Mesendoderm (in vitro differentiated cells): ENCODE data around the gene FGGY.
"Not testable (repeated sequence)": the region's sequence is repeated elsewhere in the genome, so short reads cannot be mapped to it uniquely, and the experiment has no call there.

Experiments
- DNase-seq: peaks from one replicate; pipeline ENCODE4 v3.0.0; 2013
- H2AK5ac ChIP-seq: 2 replicates; pipeline ENCODE4 v1.6.1; 2013; ENCODE audit warnings: low read length, inconsistent platforms
- H2BK120ac ChIP-seq: 2 replicates; pipeline ENCODE4 v1.6.1; 2013; ENCODE audit warnings: low read depth, mild to moderate bottlenecking, low read length, moderate library complexity, mixed read lengths
- H2BK15ac ChIP-seq: replicated peaks from 2 replicates; pipeline ENCODE4 v1.6.1; 2013; ENCODE audit warnings: low read depth, mild to moderate bottlenecking, moderate library complexity
- H2BK5ac ChIP-seq: 2 replicates; pipeline ENCODE4 v1.6.1; 2013; ENCODE audit warnings: low read length, inconsistent platforms
- H3K18ac ChIP-seq: 2 replicates; pipeline ENCODE4 v1.6.1; 2013; ENCODE audit warnings: mild to moderate bottlenecking, low read length, mixed read lengths
- H3K23ac ChIP-seq: one replicate; pipeline ENCODE4 v1.6.1; 2013; ENCODE audit warnings: low read length
- H3K27ac ChIP-seq: 2 replicates; pipeline ENCODE4 v1.5.1; 2013; ENCODE audit warnings: low read depth, mild to moderate bottlenecking, inconsistent platforms, low read length, moderate library complexity
- H3K27me3 ChIP-seq: 2 replicates; pipeline ENCODE4 v1.6.1; 2013; ENCODE audit warnings: low read length, control low read depth, mild to moderate bottlenecking, inconsistent platforms; ENCODE audit not compliant: insufficient read depth, poor library complexity
- H3K36me3 ChIP-seq: 2 replicates; pipeline ENCODE4 v1.6.1; 2013; ENCODE audit warnings: low read length, inconsistent platforms; ENCODE audit not compliant: control insufficient read depth, insufficient read depth
- H3K4ac ChIP-seq: one replicate; pipeline ENCODE4 v1.6.1; 2013; ENCODE audit warnings: low read depth, mild to moderate bottlenecking, low read length, moderate library complexity
- H3K4me1 ChIP-seq: 2 replicates; pipeline ENCODE4 v1.6.1; 2013; ENCODE audit warnings: low read depth, low read length, inconsistent platforms; ENCODE audit not compliant: control insufficient read depth
- H3K4me2 ChIP-seq: 2 replicates; pipeline ENCODE4 v1.6.1; 2013; ENCODE audit warnings: low read length
- H3K4me3 ChIP-seq: 2 replicates; pipeline ENCODE4 v1.5.1; 2013; ENCODE audit warnings: mild to moderate bottlenecking, low read length
- H3K56ac ChIP-seq: one replicate; pipeline ENCODE4 v1.6.1; 2013; ENCODE audit warnings: low read length
- H3K79me1 ChIP-seq: 2 replicates; pipeline ENCODE4 v1.6.1; 2013; ENCODE audit warnings: low read length, inconsistent platforms
- H3K79me2 ChIP-seq: 2 replicates; pipeline ENCODE4 v1.6.1; 2013; ENCODE audit warnings: mild to moderate bottlenecking, low read length; ENCODE audit not compliant: control insufficient read depth, insufficient read depth
- H3K9ac ChIP-seq: 2 replicates; pipeline ENCODE4 v1.6.1; 2013; ENCODE audit warnings: low read length, inconsistent platforms
- H4K5ac ChIP-seq: one replicate; pipeline ENCODE4 v1.6.1; 2013; ENCODE audit warnings: low read length
- H4K8ac ChIP-seq: one replicate; pipeline ENCODE4 v1.6.1; 2013; ENCODE audit warnings: low read depth, mild to moderate bottlenecking, control low read depth, low read length, moderate library complexity
- WGBS: extraction: QIAGEN DNeasy Blood & Tissue Kit; methylation state at CpG from one replicate; pipeline ENCODE4 v1.1.7; 2013; ENCODE audit warnings: low lambda C conversion rate, missing lambda C conversion rate; ENCODE audit not compliant: insufficient coverage; ENCODE audit errors: extremely low coverage; 5-methylcytosine and 5-hydroxymethylcytosine counted together

FGGY gene

DNA sequence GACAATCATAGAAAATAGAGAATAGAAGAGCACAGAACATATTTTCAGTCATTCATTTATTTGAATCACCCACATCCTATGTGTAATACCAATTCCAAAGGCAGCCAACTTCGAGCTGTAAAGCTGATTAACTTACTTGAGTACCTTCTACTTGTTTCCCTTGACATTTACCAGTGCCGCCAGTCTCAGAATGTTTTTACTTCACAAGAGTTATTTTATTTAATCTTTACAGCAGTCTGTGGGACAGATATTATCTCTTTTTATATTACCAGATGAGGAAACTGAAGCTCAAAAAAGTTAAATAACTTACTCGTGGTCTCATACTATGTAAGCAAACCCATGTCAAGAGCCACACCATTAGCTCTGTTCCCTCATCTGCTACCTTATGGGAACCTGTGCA, 56.6 kb downstream of the FGGY start:
- no peak overlapping the region for H2BK120ac ChIP-seq
- H3K4me1 ChIP-seq, result no peaks in the 10 kb centered on the region
- H4K8ac ChIP-seq, result no peak overlapping the region
- no peak for DNase-seq
- H3K56ac ChIP-seq, result no peak overlapping the region
- no peak overlapping the region for H3K4ac ChIP-seq
- no peak overlapping the region for H2BK15ac ChIP-seq
- no peak overlapping the region for H3K9ac ChIP-seq
- no peaks in the 10 kb centered on the region for H3K79me2 ChIP-seq
- H3K4me3 ChIP-seq, result no peak overlapping the region
- no peak overlapping the region for H2BK5ac ChIP-seq
- no peaks in the 10 kb centered on the region for H3K36me3 ChIP-seq
- H3K18ac ChIP-seq, result no peak overlapping the region
- no peak overlapping the region for H4K5ac ChIP-seq
- no peak overlapping the region for H3K27ac ChIP-seq
- no peak overlapping the region for H3K4me2 ChIP-seq
- no peak overlapping the region for H3K23ac ChIP-seq
- no peaks in the 10 kb centered on the region for H3K79me1 ChIP-seq
- H3K27me3 ChIP-seq, result no peaks in the 10 kb centered on the region
- H2AK5ac ChIP-seq, result no peak overlapping the region
- WGBS, result no CpG with 5 or more reads among the region's 3 CpGs

DNA sequence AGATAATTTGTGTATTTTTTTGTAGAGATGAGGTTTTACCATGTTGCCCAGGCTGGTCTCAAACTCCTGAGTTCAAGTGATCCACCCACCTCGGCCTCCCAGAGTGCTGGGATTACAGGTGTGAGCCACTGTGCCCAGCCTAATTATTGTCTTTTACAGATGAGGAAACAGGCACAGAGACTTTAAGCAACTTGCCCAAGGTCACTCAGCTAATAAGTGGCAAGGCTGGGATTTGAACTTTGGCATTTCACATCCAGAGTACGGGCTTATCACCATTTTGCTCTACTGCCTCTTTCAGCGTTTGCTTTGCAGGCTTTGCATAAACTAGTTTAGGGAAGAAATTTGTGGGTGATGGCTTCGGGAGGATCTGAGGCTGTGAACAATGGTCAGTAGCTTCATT, 57.3 kb downstream of the FGGY start:
- not testable (repeated sequence) for H3K4me3 ChIP-seq, H3K27ac ChIP-seq, H3K9ac ChIP-seq, H3K23ac ChIP-seq, DNase-seq, H3K27me3 ChIP-seq, H2AK5ac ChIP-seq, H2BK5ac ChIP-seq, H3K56ac ChIP-seq, H3K4me1 ChIP-seq, H3K18ac ChIP-seq, H3K79me1 ChIP-seq, H3K36me3 ChIP-seq, H3K79me2 ChIP-seq, H2BK15ac ChIP-seq, H2BK120ac ChIP-seq, H4K8ac ChIP-seq, H3K4ac ChIP-seq, H3K4me2 ChIP-seq, H4K5ac ChIP-seq
- no CpG with 5 or more reads among the region's 4 CpGs for WGBS

DNA sequence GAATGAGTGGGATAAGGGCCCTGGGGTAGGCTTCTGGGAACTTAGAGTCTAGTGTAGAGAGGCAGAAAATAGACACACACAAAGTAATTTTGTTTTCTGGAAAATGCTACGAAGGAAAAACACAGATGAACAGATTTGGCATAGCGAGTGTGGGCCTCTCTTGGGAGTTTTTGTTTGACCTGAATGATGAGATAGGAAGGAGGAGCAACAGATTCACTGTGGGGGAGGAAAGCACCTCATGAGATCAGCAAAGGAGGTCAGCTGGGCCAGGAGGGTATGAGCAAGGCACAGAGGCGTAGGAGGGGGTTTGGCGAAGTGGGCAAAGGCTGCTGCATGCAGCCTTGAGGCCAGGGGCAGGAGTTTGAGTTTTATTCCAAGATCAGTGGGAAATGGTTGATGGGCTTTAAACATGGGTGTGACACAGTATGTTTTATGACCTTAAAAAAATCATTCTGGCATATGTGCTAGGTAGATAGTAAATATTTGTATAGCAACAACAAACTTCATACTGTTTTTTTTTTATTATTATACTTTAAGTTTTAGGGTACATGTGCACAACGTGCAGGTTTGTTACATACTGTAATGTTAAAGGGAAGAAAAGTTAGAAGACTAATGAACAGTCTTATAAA, 57.9 kb downstream of the FGGY start:
- no peaks in the 10 kb centered on the region for H3K27me3 ChIP-seq

DNA sequence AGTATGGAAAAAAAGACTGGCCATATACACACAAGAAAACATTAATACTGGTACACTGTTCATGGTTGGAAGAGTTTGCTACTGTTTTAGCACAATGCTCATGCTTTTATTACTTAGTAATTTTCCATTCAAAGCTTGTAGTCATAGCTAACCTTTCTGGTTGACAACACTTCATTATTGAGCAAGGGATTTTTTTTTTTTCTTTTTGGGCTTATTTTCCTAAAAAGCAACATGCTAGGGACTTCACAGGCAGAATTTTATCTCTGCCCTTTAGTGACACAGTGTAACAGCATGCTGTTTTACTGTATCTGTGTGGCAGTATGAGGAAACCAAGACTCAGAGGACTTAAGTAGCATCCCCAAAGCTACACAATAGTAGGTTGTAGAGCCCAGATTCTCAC, 58.5 kb downstream of the FGGY start:
- H3K27ac ChIP-seq, result no peak overlapping the region
- H3K9ac ChIP-seq, result no peak overlapping the region

More for the DNA sequence above, 57.9 kb downstream of the FGGY start:
- Histone ChIP-seq H4K5ac (no peak overlapping the region), H2BK5ac (no peak overlapping the region), H2BK15ac (no peak overlapping the region), H3K4me2 (no peak overlapping the region), H2AK5ac (no peak overlapping the region), H3K9ac (no peak overlapping the region), H4K8ac (no peak overlapping the region), H3K4me3 (no peak overlapping the region), H3K27ac (no peak overlapping the region), H2BK120ac (no peak overlapping the region), H3K4ac (no peak overlapping the region), H3K23ac (no peak overlapping the region), H3K79me1 (no peaks in the 10 kb centered on the region), H3K18ac (no peak overlapping the region), H3K56ac (no peak overlapping the region), H3K79me2 (no peaks in the 10 kb centered on the region), H3K36me3 (no peaks in the 10 kb centered on the region), H3K4me1 (no peaks in the 10 kb centered on the region)
- WGBS, result no CpG with 5 or more reads among the region's 5 CpGs
- peak; percentile 10 for DNase-seq

DNA sequence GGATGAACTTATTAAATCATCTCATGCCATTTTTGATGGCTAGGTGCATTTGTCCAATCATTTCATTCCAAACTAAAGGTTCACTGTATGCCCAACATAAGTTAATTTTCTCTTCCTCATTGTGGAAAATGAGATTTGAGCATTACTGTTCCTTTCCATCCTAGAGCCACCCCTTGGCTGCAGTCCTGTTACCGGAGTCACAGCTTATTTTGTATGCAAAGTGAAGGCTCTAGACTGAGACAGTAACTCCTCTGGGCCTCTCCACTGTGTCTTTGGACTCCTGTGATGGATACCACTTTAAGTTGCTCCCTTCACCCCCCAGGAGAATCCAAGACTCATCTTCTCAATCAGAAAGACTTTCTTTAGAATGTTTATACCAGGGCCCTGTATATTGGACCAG, 59.7 kb downstream of the FGGY start:
- H2AK5ac ChIP-seq, result no peak overlapping the region
- no CpG with 5 or more reads among the region's 1 CpG for WGBS

More for the DNA sequence above, 58.5 kb downstream of the FGGY start:
- Histone ChIP-seq H3K4ac (no peak overlapping the region), H3K36me3 (no peaks in the 10 kb centered on the region), H4K8ac (no peak overlapping the region), H3K18ac (no peak overlapping the region), H3K4me3 (no peak overlapping the region), H2BK120ac (no peak overlapping the region), H4K5ac (no peak overlapping the region), H3K79me1 (no peaks in the 10 kb centered on the region), H2BK5ac (no peak overlapping the region), H3K4me2 (no peak overlapping the region), H3K79me2 (no peaks in the 10 kb centered on the region), H3K4me1 (no peaks in the 10 kb centered on the region), H3K27me3 (no peaks in the 10 kb centered on the region), H3K56ac (no peak overlapping the region), H2AK5ac (no peak overlapping the region), H3K23ac (no peak overlapping the region), H2BK15ac (no peak overlapping the region)
- DNase-seq, result no peak

DNA sequence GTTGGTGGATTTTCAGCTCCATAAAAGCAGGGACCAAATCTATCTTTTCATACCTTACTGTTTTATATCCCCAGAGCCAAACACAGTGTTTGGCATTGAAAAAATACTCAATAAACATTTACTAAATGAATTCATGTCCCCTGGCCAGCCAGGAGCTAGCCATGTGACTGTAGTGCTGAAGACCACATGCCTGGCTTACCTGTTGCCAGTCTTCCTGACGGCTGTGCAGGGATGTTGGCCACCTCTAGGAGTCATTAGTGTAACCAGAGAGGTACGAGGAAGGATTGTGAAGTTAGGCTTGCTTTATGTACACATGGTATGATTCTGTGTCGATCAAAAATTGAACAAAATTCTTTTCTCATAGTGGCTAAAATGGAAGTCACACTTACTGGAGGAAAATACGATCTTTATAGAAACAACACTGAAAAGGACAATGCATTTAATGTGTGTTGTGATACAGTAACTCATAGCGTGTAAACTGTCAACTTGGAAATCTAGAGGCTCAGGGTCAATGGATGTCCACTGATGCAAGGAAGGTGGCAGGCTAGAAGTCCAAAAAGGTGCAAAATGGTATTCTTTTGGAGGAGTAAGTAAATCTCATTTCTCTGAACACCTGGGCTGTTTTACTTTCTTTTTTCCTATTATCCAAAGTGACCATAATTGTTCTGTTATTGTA, 60.9 kb downstream of the FGGY start:
- Histone ChIP-seq H4K8ac (no peak overlapping the region), H3K4me1 (no peaks in the 10 kb centered on the region), H3K18ac (no peak overlapping the region), H3K9ac (no peak overlapping the region), H2BK15ac (no peak overlapping the region), H3K56ac (no peak overlapping the region), H3K4me3 (no peak overlapping the region), H2AK5ac (no peak overlapping the region), H3K27me3 (no peaks in the 10 kb centered on the region), H3K79me2 (no peaks in the 10 kb centered on the region), H2BK120ac (no peak overlapping the region), H3K23ac (no peak overlapping the region), H2BK5ac (no peak overlapping the region), H3K4ac (no peak overlapping the region), H3K27ac (no peak overlapping the region), H3K79me1 (no peaks in the 10 kb centered on the region), H4K5ac (no peak overlapping the region), H3K36me3 (no peaks in the 10 kb centered on the region), H3K4me2 (no peak overlapping the region)
- WGBS, result no CpG with 5 or more reads among the region's 5 CpGs
- peak; percentile 49 for DNase-seq

More for the DNA sequence above, 59.7 kb downstream of the FGGY start:
- Histone ChIP-seq H2BK5ac (no peak overlapping the region), H3K18ac (no peak overlapping the region), H3K4me1 (no peaks in the 10 kb centered on the region), H3K4ac (no peak overlapping the region), H3K23ac (no peak overlapping the region), H3K79me1 (no peaks in the 10 kb centered on the region), H4K8ac (no peak overlapping the region), H3K4me3 (no peak overlapping the region), H2BK120ac (no peak overlapping the region), H3K36me3 (no peaks in the 10 kb centered on the region), H3K27me3 (no peaks in the 10 kb centered on the region), H3K79me2 (no peaks in the 10 kb centered on the region), H4K5ac (no peak overlapping the region), H2BK15ac (no peak overlapping the region), H3K27ac (no peak overlapping the region), H3K9ac (no peak overlapping the region), H3K56ac (no peak overlapping the region), H3K4me2 (no peak overlapping the region)
- no peak for DNase-seq
